GM18498 (cell line): ENCODE results near the gene PTPRM.

Experiments used
- ATAC-seq: cut with Tn5 transposase; IDR thresholded peaks from one replicate; pipeline ENCODE4 v1.9.1; 2021; ENCODE audit warnings: mild to moderate bottlenecking, moderate library complexity; ENCODE audit not compliant: unreplicated experiment

PTPRM gene

DNA sequence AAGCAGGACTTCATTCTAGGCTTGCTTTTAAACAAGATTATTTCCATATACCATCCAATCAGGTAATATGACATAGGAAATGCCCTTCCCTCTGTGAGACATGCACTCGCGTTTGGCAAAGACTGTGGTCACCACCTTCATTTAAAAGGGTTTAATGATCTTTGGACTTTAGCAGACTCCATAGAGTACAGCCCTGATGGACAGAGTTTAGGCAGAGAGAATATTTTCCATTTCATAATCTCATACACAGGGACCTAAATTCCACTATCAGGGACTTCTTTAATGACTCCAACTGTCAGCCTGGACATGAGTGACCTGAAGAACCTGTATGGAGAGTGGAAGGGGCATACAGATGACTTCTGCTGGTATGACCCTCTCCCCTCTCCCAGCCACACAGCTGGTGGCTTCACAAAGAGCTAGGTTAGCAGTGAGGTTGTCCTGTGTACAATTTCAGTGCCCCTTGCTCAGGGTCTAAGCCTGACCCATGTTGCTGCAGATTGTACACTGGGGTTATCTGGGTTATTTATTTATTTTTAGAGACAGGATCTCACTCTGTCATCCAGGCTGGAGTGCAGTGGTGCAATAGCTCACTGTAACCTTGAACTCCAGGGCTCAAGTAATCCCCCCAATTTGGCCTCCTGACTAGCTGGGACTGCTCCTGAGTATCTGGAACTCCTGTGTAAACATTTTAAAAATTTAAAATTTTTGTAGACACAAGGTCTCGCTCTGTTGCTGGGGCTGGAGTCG is 59.2 kb downstream of the PTPRM start:
- no peak for ATAC-seq

DNA sequence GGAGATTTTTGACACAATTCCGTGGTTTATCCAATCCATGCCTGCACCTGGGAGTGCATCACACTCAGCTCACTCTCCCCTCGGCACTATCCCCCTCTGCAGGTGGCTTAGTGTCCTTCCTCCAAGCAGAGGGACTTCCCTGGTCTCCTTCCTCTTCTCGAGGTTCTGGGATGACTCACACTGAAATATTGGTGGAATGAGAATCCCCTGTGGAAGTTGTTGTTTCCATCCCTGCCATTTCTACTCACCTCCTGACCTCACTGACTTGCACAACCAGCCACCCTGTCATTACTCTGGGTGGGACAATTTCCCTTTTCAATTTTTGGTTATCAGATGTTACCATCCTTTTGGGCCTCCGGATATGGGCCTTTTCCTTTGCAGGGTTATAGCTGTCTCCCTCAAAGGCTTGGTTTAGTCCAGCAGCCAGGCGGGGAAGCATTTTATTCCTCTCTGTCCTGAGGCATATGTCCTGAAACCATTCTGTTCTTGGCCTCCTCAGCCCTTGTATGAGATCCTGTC is 59.9 kb downstream of the PTPRM start:
- ATAC-seq: no peak

GRCh38 chr18:7629416-7629815 is 62.3 kb downstream of the PTPRM start:
- ATAC-seq: no peak

- no peak for ATAC-seq
Measured at GRCh38 chr18:7630731-7631442, 63.8 kb downstream of the PTPRM start.

GRCh38 chr18:7632152-7633098 is 65.3 kb downstream of the PTPRM start:
- no peak for ATAC-seq

DNA sequence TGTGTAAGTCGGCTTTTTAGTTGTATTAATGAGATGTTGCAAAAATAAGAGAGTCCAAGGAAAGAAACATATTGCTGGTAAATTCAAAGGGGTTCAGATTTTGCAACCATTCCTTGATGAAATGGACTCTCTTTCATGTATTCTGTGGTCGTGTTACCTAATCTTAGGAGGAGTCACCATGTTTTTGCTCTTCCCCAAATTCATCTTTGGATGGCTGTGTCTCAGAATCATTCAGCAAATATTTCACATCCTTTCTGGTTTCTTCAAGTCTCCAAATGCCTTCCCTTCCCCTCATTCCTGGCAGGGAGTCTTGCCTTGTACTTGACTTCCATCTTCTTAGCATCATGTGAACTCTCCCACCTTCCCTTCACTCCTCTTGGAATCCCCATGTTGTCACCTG is 66.1 kb downstream of the PTPRM start:
- no peak for ATAC-seq

- no peak for ATAC-seq
Measured at GRCh38 chr18:7635948-7636347, 68.8 kb downstream of the PTPRM start.

DNA sequence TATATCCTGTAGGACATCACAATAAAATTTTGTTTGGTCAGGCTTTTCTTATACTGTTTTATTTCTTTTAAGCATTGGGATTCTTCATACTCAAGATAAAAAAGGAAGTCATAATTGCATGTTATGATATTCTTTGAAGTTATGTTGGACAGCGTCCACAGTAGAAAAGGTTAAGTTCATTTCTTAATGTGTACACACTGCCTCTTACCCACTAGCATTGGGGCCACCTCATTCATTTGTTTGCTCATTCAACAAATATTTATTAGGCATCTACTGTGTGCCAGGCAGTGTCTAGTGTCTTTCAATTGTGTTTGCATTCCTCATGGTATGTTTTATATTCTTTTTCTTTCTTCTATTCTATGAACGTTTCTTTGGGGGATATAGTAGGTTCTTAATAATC is 70.2 kb downstream of the PTPRM start:
- ATAC-seq: no peak

DNA sequence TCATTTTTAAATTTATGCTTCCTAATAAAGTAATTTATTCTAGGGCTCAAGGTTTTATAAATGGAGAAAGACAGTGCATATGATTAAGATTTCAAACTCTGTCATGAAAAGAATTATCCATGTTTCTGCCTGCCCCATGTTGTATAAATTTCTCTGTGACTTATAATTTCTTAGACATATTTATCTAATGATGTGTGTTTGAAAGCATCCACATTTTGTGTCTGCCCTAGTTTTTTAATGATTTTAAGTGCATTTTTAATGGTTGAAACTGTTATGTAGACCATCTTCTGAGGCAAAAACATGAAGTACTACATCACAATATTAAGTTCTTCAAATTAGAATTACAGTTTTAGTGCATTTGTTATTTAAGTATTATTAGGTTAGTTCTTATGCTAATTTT is 71.2 kb downstream of the PTPRM start:
- no peak for ATAC-seq

- no peak for ATAC-seq
Measured at GRCh38 chr18:7641813-7642212, 74.7 kb downstream of the PTPRM start.

DNA sequence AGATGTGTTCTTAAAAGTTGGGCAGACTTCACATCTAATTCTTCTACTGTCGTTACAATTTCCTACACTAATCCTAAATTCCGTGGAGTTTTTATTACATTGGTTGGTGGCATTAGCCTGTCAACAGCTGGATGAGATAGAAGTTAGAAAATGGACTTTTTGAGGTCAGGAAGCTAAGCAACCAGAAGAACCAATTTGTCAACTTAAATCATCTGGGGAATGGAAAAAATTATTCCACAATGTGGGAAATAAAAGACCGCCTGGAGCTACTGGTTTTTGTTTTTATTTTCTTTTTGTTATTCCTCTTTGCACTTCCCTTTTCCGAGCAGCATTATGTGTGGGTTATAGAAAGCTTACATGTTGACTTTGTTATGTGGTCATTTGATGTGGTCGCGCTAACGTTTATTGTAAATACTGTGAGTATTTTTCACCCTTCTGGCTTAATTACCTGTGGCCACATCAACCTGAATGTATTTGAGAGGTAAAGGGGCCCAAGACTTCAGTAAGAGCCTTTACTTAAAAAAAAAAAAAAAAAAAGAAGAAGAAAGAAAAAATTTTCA is 75.3 kb downstream of the PTPRM start:
- no peak for ATAC-seq

DNA sequence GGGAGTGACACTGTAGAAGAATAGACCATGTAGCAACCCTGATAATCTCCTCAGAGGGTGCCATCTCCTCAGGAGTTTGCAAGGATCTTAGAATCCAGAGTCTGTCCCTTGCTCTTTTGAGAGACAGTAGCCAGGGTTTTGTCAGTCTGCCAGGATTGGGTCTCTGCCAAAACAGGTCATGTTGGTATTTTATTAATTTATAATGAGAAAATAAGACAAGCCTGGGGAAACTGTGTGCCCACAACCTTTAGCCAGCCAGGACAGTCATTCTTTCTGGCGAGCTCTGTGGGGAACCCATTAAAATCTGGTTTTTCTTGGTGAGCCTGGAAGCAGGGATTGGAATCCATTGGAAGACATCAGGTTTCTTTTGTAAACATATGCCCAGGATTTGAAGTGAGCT is 78.6 kb downstream of the PTPRM start:
- no peak for ATAC-seq

GRCh38 chr18:7646174-7646886 is 79.2 kb downstream of the PTPRM start:
- no peak for ATAC-seq

DNA sequence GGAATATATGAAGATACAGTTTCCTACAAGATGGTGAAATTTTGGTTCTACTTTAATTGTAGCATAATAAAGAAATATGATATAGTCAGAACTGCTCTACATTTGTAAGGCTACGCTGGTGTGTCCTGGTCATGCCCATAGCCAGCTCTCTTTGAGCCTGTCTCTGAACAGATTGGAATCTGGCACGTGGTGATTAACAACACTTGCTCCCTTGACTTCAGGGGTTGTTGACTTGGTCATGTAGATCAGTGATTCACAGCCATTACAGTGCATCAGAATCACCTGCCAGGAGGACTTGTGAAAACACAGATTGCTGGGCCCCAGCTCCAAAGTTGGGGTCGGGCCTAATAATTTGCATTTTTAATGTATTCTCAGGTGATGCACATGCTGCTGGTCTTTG is 80.4 kb downstream of the PTPRM start:
- ATAC-seq: no peak

- no peak for ATAC-seq
Measured at GRCh38 chr18:7657050-7657449, 89.9 kb downstream of the PTPRM start.

DNA sequence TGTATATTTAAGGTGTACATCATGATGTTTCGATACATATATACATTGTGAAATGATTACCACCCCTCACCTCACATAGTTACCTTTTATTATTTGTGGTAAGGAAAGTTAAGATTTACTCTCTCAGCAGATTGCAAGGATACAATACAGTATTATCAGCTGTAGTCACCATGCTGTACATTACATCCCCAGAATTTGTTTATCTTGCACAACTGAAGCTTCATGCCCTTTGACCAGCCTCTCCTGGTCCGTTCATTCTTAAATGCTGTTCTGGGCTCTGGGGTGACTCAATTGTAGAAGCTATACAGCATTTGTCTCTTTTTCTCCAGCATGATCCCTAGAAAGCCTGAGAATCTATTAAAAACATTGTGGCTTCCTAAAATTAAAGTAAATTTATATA is 90.8 kb downstream of the PTPRM start:
- no peak for ATAC-seq

- ATAC-seq: no peak
Measured at GRCh38 chr18:7658701-7659100, 91.6 kb downstream of the PTPRM start.

- no peak for ATAC-seq
Measured at GRCh38 chr18:7661207-7661606, 94.1 kb downstream of the PTPRM start.

DNA sequence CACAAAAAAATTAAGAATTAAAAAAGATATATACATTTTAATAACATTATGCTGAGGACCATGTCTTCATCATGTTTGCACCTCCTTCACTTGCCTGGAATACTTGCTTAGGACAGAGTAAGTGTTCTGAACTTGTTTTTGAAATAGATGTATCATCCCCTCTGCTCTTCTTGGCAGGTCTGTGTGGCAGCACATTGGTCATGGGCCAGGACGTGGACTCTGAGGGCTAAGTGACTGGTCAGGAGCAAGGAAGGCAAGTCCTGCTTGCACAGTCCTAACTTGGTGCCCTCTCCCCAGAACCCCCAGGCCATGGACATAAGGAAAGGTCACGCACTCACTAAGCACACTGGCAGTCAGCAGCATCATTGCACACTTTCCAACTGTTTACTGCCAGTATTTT is 95.8 kb downstream of the PTPRM start:
- no peak for ATAC-seq
